Measurements from ENCODE around the gene NEDD1.

Gene NEDD1

GRCh38 chr12:96906849-96907670, at the start of gene NEDD1:
Gene NEDD1 (plus strand): TSS chr12:96907257. CDS start chr12:96909760, 2,503 bp downstream.
- H3K9ac ChIP-seq (ENCODE audit: low read length), result peak within 1 kb of the TSS; percentile 90
- no peaks in the 10 kb centered on the region; the same call in 1 of the 2 replicates for H3F3A ChIP-seq (ENCODE audit: insufficient read depth, low read length)
- H3K9me3 ChIP-seq (ENCODE audit: low read length), result no peaks in the 10 kb centered on the region
- peak within 1 kb of the TSS; percentile 91 for H3K4me3 ChIP-seq (ENCODE audit: low read depth, low read length, poor library complexity, severe bottlenecking)
- H3K4me1 ChIP-seq (ENCODE audit: insufficient read depth, low read length, severe bottlenecking), result peaks cover 45% of the 10 kb centered on the region
- H3K79me2 ChIP-seq (ENCODE audit: insufficient read depth, low read length), result peaks cover 30% of the 10 kb centered on the region; the same call in 1 of the 2 replicates
- peak within 1 kb of the TSS; percentile 2 for H3K27ac ChIP-seq (ENCODE audit: low read depth, low read length, poor library complexity, severe bottlenecking)
- no peak for TF ChIP-seq EZH2 (IDR thresholded peaks at IDR 0.05; ENCODE audit: borderline replicate concordance, low read length)
- TF ChIP-seq, protein P1, sequence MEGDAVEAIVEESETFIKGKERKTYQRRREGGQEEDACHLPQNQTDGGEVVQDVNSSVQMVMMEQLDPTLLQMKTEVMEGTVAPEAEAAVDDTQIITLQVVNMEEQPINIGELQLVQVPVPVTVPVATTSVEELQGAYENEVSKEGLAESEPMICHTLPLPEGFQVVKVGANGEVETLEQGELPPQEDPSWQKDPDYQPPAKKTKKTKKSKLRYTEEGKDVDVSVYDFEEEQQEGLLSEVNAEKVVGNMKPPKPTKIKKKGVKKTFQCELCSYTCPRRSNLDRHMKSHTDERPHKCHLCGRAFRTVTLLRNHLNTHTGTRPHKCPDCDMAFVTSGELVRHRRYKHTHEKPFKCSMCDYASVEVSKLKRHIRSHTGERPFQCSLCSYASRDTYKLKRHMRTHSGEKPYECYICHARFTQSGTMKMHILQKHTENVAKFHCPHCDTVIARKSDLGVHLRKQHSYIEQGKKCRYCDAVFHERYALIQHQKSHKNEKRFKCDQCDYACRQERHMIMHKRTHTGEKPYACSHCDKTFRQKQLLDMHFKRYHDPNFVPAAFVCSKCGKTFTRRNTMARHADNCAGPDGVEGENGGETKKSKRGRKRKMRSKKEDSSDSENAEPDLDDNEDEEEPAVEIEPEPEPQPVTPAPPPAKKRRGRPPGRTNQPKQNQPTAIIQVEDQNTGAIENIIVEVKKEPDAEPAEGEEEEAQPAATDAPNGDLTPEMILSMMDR (IDR thresholded peaks at IDR 0.05; ENCODE audit: low read length), result no peak
- peak within 1 kb of the TSS; percentile 74 for H3K4me2 ChIP-seq (ENCODE audit: low read length)
- H3K9me2 ChIP-seq (ENCODE audit: low read depth, low read length), result no peaks in the 10 kb centered on the region
- H3K36me3 ChIP-seq (ENCODE audit: insufficient read depth, low read length), result 0 out of 2 replicates have a peak, but pooled peaks cover 5% of the 10 kb centered on the region
- no peaks in the 10 kb centered on the region for H4K20me1 ChIP-seq (ENCODE audit: insufficient read depth, low read length)
- H3K27me3 ChIP-seq (ENCODE audit: insufficient read depth, low read length), result no peaks in the 10 kb centered on the region
- peak within 1 kb of the TSS; percentile 99 for H2AFZ ChIP-seq (ENCODE audit: low read length)

- no peak overlapping the region for H2AFZ ChIP-seq (ENCODE audit: low read length)
- no peaks in the 10 kb centered on the region for H4K20me1 ChIP-seq (ENCODE audit: insufficient read depth, low read length)
- TF ChIP-seq, protein P1 (IDR thresholded peaks at IDR 0.05; ENCODE audit: low read length), result no peak
- no peak for TF ChIP-seq EZH2 (IDR thresholded peaks at IDR 0.05; ENCODE audit: borderline replicate concordance, low read length)
- no peak overlapping the region for H3K27ac ChIP-seq (ENCODE audit: low read depth, low read length, poor library complexity, severe bottlenecking)
- H3K9ac ChIP-seq (ENCODE audit: low read length), result no peak overlapping the region
- H3K36me3 ChIP-seq (ENCODE audit: insufficient read depth, low read length), result no peaks in the 10 kb centered on the region
- no peaks in the 10 kb centered on the region for H3F3A ChIP-seq (ENCODE audit: insufficient read depth, low read length)
- H3K27me3 ChIP-seq (ENCODE audit: insufficient read depth, low read length), result no peaks in the 10 kb centered on the region
- H3K4me1 ChIP-seq (ENCODE audit: insufficient read depth, low read length, severe bottlenecking), result no peaks in the 10 kb centered on the region
- H3K4me3 ChIP-seq (ENCODE audit: low read depth, low read length, poor library complexity, severe bottlenecking), result no peak overlapping the region
- no peaks in the 10 kb centered on the region for H3K79me2 ChIP-seq (ENCODE audit: insufficient read depth, low read length)
- H3K9me3 ChIP-seq (ENCODE audit: low read length), result no peaks in the 10 kb centered on the region
- no peaks in the 10 kb centered on the region for H3K9me2 ChIP-seq (ENCODE audit: low read depth, low read length)
- H3K4me2 ChIP-seq (ENCODE audit: low read length), result no peak overlapping the region
These were observed 48.9 kb upstream of the NEDD1 start for GRCh38 chr12:96858162-96858561.

GRCh38 chr12:96861656-96862055, 45.4 kb upstream of the NEDD1 start:
- no peaks in the 10 kb centered on the region for H3K9me3 ChIP-seq (ENCODE audit: low read length)
- H3K9me2 ChIP-seq (ENCODE audit: low read depth, low read length), result no peaks in the 10 kb centered on the region
- no peak overlapping the region for H2AFZ ChIP-seq (ENCODE audit: low read length)
- H3K4me2 ChIP-seq (ENCODE audit: low read length), result no peak overlapping the region
- H3K36me3 ChIP-seq (ENCODE audit: insufficient read depth, low read length), result no peaks in the 10 kb centered on the region
- no peak overlapping the region for H3K9ac ChIP-seq (ENCODE audit: low read length)
- no peaks in the 10 kb centered on the region for H3K79me2 ChIP-seq (ENCODE audit: insufficient read depth, low read length)
- H3K4me1 ChIP-seq (ENCODE audit: insufficient read depth, low read length, severe bottlenecking), result no peaks in the 10 kb centered on the region
- no peaks in the 10 kb centered on the region for H4K20me1 ChIP-seq (ENCODE audit: insufficient read depth, low read length)
- TF ChIP-seq, protein P1 (IDR thresholded peaks at IDR 0.05; ENCODE audit: low read length), result no peak
- no peaks in the 10 kb centered on the region for H3K27me3 ChIP-seq (ENCODE audit: insufficient read depth, low read length)
- H3F3A ChIP-seq (ENCODE audit: insufficient read depth, low read length), result no peaks in the 10 kb centered on the region
- no peak overlapping the region for H3K27ac ChIP-seq (ENCODE audit: low read depth, low read length, poor library complexity, severe bottlenecking)
- no peak overlapping the region for H3K4me3 ChIP-seq (ENCODE audit: low read depth, low read length, poor library complexity, severe bottlenecking)

All from OCI-LY1 (cell line).